ENCODE data around the gene EID2. TPM values are rescaled to one million over a fixed set of nuclear protein-coding genes. Genes with fewer than 3 reads are reported as not detected.

Gene EID2
- polyA plus RNA-seq, 6 donors from 2014 or later = 9.4 to 22.9 (median 17.3) TPM; not detected in 1

GRCh38 chr19:39525205-39525604 is 14.8 kb downstream of the EID2 start:
- Mint-ChIP-seq H3K27me3 (no peaks in the 10 kb centered on the region), H3K36me3 (no peaks in the 10 kb centered on the region), H3K27ac (no peak overlapping the region), H3K4me3 (no peak overlapping the region), H3K4me1 (peaks cover 0 to 6% (median 0%) of the 10 kb centered on the region in 3 donors), H3K9me3 (no peaks in the 10 kb centered on the region)
- DNase-seq = no peak
- no peak for ATAC-seq (ENCODE audit: low read depth in 2 of 2)

DNA sequence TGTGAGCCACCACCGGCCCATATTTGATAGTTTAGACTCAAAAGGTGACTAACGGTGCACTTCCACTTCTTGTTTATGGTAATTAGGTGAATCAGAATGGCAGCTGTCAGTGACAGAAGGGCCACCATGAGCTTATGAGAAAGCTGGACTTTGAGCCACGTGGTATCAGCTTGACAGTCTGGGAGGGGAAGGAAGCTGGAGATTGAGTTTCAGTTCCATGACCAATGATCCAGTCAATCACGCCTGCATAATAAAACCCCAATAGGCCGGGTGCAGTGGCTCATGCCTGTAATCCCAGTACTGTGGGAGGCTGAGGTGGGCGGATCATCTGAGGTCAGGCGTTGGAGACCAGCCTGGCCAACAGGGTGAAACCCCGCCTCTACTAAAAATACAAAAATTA is 15.5 kb downstream of the EID2 start:
- no peaks in the 10 kb centered on the region for H3K36me3 Mint-ChIP-seq
- DNase-seq (no peak), ATAC-seq (ENCODE audit: low read depth in 2 of 2) (no peak)
- H3K4me3 Mint-ChIP-seq = no peak overlapping the region
- peaks cover 0 to 4% (median 0%) of the 10 kb centered on the region in 3 donors for H3K4me1 Mint-ChIP-seq
- H3K27me3 Mint-ChIP-seq = no peaks in the 10 kb centered on the region
- H3K27ac Mint-ChIP-seq = peak overlapping the region in 1 of 6 donors; percentile 42
- no peaks in the 10 kb centered on the region for H3K9me3 Mint-ChIP-seq

DNA sequence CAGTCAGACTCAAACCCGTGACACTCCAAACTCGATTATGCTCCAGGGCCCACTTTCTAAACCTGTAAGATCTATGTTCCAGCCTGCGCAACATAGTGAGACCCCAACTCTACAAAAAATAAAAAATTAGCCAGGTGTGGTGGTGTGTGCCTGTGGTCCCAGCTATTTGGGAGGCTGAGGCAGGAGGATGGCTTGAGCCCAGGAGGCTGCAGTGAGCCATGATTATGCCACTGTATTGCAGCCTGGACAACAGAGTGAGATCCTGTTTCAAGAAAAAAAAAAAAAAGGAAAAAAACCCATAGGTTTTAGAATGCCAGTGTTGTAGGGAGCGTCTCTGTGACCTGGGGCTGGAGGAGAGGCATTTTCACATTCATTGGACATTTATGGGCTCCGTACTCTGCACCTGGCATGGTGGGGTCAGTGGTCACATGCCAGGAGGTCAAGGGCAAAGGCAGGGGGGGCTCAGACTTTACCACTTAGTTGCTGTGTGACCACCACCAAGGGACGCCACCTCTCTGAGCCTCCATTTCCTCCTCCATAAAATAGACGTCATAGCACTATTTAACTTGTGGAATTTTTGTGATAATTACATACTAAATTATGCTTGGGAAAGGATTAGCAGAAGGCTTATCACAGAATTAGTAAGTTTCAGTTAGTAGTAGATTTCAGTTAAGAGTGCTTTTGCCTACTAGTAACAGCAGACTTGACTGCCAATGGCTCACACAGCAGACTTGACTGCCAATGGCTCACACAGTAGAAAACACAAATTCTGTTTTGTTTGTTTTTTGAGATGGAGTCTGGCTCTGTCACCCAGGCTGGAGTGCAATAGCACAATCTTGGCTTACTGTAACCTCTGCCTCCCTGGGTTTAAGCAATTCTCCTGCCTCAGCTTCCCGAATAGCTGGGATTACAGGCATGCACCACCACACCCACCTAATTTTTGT is 19.1 kb downstream of the EID2 start:
- H3K27me3 Mint-ChIP-seq = peaks cover 11 to 28% (median 27%) of the 10 kb centered on the region in 3 donors
- ATAC-seq (ENCODE audit: low read depth in 2 of 2) (no peak), DNase-seq (no peak)
- H3K4me1 Mint-ChIP-seq = peaks cover 7 to 11% (median 8%) of the 10 kb centered on the region in 3 donors
- H3K36me3 Mint-ChIP-seq = peaks cover 0 to 16% of the 10 kb centered on the region in 2 donors
- H3K4me3 Mint-ChIP-seq = no peak overlapping the region
- H3K27ac Mint-ChIP-seq = peak overlapping the region in 2 of 6 donors; percentile 54 to 57
- peaks cover 0 to 7% (median 0%) of the 10 kb centered on the region in 7 donors for H3K9me3 Mint-ChIP-seq

- peaks cover 0 to 16% of the 10 kb centered on the region in 2 donors for H3K36me3 Mint-ChIP-seq
- H3K27me3 Mint-ChIP-seq = peaks cover 18 to 45% (median 45%) of the 10 kb centered on the region in 3 donors
Observed at GRCh38 chr19:39518975-39519374, 21.0 kb downstream of the EID2 start.

DNA sequence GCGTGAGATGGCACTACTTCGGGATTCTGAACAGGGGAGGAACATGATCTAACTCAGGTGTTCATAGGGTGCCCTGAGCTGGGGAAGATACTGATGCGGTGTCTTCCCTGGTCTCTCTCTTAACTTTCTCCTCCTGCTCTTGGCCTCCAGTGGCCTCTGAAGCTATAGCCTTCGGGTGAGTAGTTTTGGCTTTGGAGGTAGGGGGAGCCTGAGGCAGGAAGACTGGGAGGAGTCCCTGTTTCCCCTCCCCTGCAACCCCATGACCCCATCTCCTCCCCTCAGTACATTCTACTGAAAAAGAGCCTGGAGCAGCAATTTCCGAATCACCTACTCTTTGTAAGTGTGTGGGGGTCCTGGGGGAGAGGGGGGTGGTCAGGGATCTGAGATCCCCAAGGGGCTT is 21.5 kb downstream of the EID2 start:
- Mint-ChIP-seq H3K9me3 (peaks cover 0 to 7% (median 0%) of the 10 kb centered on the region in 7 donors), H3K4me3 (peak overlapping the region in 1 of 8 donors; percentile 50), H3K27ac (no peak overlapping the region), H3K27me3 (peaks cover 23 to 50% (median 50%) of the 10 kb centered on the region in 3 donors), H3K36me3 (peaks cover 0 to 16% of the 10 kb centered on the region in 2 donors), H3K4me1 (peaks cover 16 to 19% (median 17%) of the 10 kb centered on the region in 3 donors)
- no peak for DNase-seq
- no peak for ATAC-seq (ENCODE audit: low read depth in 2 of 2)

More at GRCh38 chr19:39518975-39519374, 21.0 kb downstream of the EID2 start:
- Mint-ChIP-seq H3K4me3 (no peak overlapping the region), H3K4me1 (peaks cover 16 to 19% (median 17%) of the 10 kb centered on the region in 3 donors), H3K27ac (no peak overlapping the region), H3K9me3 (peaks cover 0 to 7% (median 0%) of the 10 kb centered on the region in 7 donors)
- ATAC-seq (ENCODE audit: low read depth in 2 of 2) (no peak), DNase-seq (no peak)

DNA sequence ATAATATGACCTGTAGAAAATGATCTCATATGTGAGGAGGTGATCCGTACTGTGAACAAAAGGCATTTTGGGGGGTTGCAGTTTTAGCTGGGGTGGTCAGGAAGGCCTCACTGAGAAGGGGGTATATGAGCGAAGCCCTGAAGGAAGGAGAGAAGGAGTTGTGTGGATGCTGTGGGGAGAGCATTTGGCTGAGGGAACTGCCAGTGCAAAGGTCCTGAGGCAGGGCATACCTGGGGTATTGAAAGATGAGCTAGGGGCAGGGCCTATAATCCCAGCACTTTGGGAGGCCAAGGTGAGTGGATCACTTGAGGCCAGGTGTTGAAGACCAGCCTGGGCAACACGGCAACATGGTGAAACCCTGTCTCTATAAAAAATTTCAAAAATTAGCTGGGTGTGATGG is 22.5 kb downstream of the EID2 start:
- H3K27ac Mint-ChIP-seq = no peak overlapping the region
- no peak for ATAC-seq (ENCODE audit: low read depth in 2 of 2)
- H3K4me1 Mint-ChIP-seq = peaks cover 16 to 19% (median 17%) of the 10 kb centered on the region in 3 donors
- H3K27me3 Mint-ChIP-seq = peaks cover 23 to 59% (median 50%) of the 10 kb centered on the region in 3 donors
- peaks cover 0 to 16% of the 10 kb centered on the region in 2 donors for H3K36me3 Mint-ChIP-seq
- peaks cover 0 to 7% (median 0%) of the 10 kb centered on the region in 7 donors for H3K9me3 Mint-ChIP-seq
- DNase-seq = no peak
- peak overlapping the region in 3 of 8 donors; percentile 13 to 36 (median 30) for H3K4me3 Mint-ChIP-seq

- H3K4me3 Mint-ChIP-seq = peak overlapping the region; percentile 16 to 85 (median 71)
- ATAC-seq (ENCODE audit: low read depth in 2 of 2) (peak; percentile 38 to 41), DNase-seq (no peak)
- peak overlapping the region in 2 of 6 donors; percentile 33 to 65 for H3K27ac Mint-ChIP-seq
- peaks cover 0 to 16% of the 10 kb centered on the region in 2 donors for H3K36me3 Mint-ChIP-seq
- peaks cover 16 to 19% (median 17%) of the 10 kb centered on the region in 3 donors for H3K4me1 Mint-ChIP-seq
- peaks cover 0 to 7% (median 0%) of the 10 kb centered on the region in 7 donors for H3K9me3 Mint-ChIP-seq
- peaks cover 23 to 66% (median 50%) of the 10 kb centered on the region in 3 donors for H3K27me3 Mint-ChIP-seq
Observed at GRCh38 chr19:39516270-39516669, 23.7 kb downstream of the EID2 start.

GRCh38 chr19:39515551-39516191 is 24.3 kb downstream of the EID2 start:
- peak in 1 of 2 donors; percentile 24 for ATAC-seq (ENCODE audit: low read depth in 2 of 2)
- H3K36me3 Mint-ChIP-seq = peaks cover 0 to 16% of the 10 kb centered on the region in 2 donors
- H3K27me3 Mint-ChIP-seq = peaks cover 23 to 66% (median 50%) of the 10 kb centered on the region in 3 donors
- no peak for DNase-seq
- H3K27ac Mint-ChIP-seq = no peak overlapping the region
- peak overlapping the region; percentile 16 to 88 (median 81) for H3K4me3 Mint-ChIP-seq
- H3K9me3 Mint-ChIP-seq = peaks cover 0 to 7% (median 0%) of the 10 kb centered on the region in 7 donors
- peaks cover 16 to 19% (median 17%) of the 10 kb centered on the region in 3 donors for H3K4me1 Mint-ChIP-seq

DNA sequence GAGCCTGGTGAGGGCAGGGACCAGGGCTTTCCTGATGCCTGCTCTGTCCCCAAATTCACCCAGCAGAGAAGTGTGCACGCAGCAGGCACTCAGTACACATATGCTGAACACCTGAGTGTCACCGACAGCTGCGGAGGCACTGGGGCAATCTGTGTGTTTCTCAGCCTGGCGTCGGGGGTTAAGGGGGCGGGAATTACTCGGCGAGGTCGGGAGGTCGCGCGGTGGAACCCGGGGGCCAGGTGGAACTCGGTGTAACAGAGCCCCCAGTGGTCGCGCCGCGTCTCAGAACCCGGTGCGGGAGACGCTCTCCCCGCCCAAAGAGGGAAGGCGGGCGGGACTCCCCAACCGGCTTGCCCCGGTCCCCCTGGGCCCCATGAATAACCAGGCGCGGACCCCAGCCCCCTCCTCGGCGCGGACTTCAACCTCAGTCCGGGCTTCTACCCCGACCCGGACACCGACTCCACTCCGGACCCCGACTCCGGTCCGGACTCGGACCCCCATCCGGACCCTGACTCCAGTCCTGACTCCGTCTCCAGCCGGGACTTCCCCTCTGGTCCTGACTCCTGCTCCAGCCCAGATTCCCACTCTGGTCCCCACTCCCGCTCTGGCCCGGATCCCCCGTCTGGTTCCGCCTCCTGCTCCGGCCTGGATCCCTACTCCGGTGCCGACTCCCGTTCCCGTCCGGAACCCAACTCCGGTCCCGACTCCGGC is 25.0 kb downstream of the EID2 start, which contains the start of gene SELENOV:
Gene SELENOV, plus strand, starts transcription at position 300 of the 711 bp plus-strand sequence. Its CDS starts 74 bp downstream, at position 374.
- peak; percentile 75 to 79 for ATAC-seq (ENCODE audit: low read depth in 2 of 2)

DNA sequence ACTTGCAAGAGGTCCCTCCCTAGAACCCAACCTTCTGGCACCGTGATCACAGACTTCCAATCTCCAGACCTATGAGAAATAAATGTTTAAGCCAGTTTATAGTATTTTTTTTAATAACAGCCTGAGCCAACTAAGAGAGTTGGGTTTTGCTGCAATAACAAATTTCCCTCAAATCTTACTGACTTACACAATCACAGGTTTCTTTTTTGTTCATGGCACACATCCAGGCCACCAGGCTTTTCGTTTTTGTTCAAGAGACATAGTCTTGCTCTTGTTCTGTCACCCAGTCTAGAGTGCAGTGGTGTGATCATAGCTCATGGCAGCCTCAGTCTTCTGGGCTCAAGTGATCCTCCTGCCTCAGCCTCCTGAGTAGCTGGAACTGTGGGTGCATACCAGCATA is 27.0 kb downstream of the EID2 start:
- Mint-ChIP-seq H3K36me3 (peaks cover 0 to 16% of the 10 kb centered on the region in 2 donors), H3K4me3 (no peak overlapping the region), H3K9me3 (peaks cover 0 to 7% (median 0%) of the 10 kb centered on the region in 7 donors), H3K27me3 (peaks cover 26 to 74% (median 48%) of the 10 kb centered on the region in 3 donors), H3K27ac (no peak overlapping the region), H3K4me1 (peaks cover 20 to 23% (median 20%) of the 10 kb centered on the region in 3 donors)
- DNase-seq (no peak), ATAC-seq (ENCODE audit: low read depth in 2 of 2) (no peak)

More for the DNA sequence above, 25.0 kb downstream of the EID2 start, which contains the start of gene SELENOV:
- Mint-ChIP-seq H3K4me1 (peaks cover 16 to 19% (median 17%) of the 10 kb centered on the region in 3 donors), H3K27ac (no peak within 1 kb of the TSS), H3K27me3 (peaks cover 23 to 66% (median 50%) of the 10 kb centered on the region in 3 donors), H3K9me3 (peaks cover 0 to 7% (median 0%) of the 10 kb centered on the region in 7 donors), H3K4me3 (peak within 1 kb of the TSS; percentile 64 to 88 (median 86)), H3K36me3 (peaks cover 0 to 16% of the 10 kb centered on the region in 2 donors)
- DNase-seq = no peak

GRCh38 chr19:39509233-39509632 is 30.7 kb downstream of the EID2 start:
- Mint-ChIP-seq H3K4me1 (peaks cover 15 to 24% (median 23%) of the 10 kb centered on the region in 3 donors), H3K4me3 (peak overlapping the region in 2 of 8 donors; percentile 49 to 63), H3K27ac (no peak overlapping the region), H3K9me3 (peaks cover 0 to 2% (median 0%) of the 10 kb centered on the region in 7 donors), H3K27me3 (peaks cover 30 to 71% (median 40%) of the 10 kb centered on the region in 3 donors), H3K36me3 (peaks cover 0 to 2% of the 10 kb centered on the region in 2 donors)
- no peak for DNase-seq
- ATAC-seq (ENCODE audit: low read depth in 2 of 2) = no peak

DNA sequence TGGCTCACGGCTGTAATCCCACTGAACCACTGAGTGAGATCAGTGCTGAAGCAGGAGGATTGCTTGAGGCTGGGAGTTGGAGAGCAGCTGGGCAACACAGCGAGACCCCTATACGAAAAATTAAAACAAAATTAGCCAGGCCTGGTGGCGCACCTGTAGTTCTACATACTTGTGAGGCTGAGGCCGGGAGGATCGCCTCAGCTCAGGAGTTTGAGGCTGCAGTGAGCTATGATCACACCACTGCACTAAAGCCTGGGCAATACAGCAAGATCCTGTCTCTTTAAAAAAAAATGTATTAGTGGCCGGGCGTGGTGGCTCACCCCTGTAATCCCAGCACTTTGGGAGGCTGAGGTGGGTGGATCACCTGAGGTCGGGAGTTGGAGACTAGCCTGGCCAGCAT is 31.3 kb downstream of the EID2 start:
- peaks cover 0 to 2% (median 0%) of the 10 kb centered on the region in 7 donors for H3K9me3 Mint-ChIP-seq
- H3K4me1 Mint-ChIP-seq = peaks cover 19 to 28% (median 27%) of the 10 kb centered on the region in 3 donors
- DNase-seq = no peak
- H3K27ac Mint-ChIP-seq = no peak overlapping the region
- peaks cover 0 to 8% of the 10 kb centered on the region in 2 donors for H3K36me3 Mint-ChIP-seq
- peaks cover 24 to 71% (median 40%) of the 10 kb centered on the region in 3 donors for H3K27me3 Mint-ChIP-seq
- no peak for ATAC-seq (ENCODE audit: low read depth in 2 of 2)
- H3K4me3 Mint-ChIP-seq = peak overlapping the region in 5 of 8 donors; percentile 8 to 63 (median 47)

Measured in naive B cell (primary cell).